NT2/D1 (cell line): ENCODE measurements around the gene CD4.

Experiments used
- DNase-seq: peaks from one replicate; pipeline ENCODE4 v3.0.0-alpha.2; 2011; ENCODE audit warnings: low read depth, low spot score
- H3K27me3 ChIP-seq: 2 replicates; pipeline ENCODE4 v1.6.0; 2011; ENCODE audit warnings: mild to moderate bottlenecking; ENCODE audit not compliant: insufficient read length, insufficient read depth
- H3K36me3 ChIP-seq: 2 replicates; pipeline ENCODE4 v1.6.1; 2011; ENCODE audit warnings: mild to moderate bottlenecking, low read length, mixed read lengths; ENCODE audit not compliant: insufficient read depth, insufficient read length
- H3K4me1 ChIP-seq: 2 replicates; pipeline ENCODE4 v1.5.1; 2011; ENCODE audit not compliant: insufficient read depth, insufficient read length
- H3K4me3 ChIP-seq: 2 replicates; pipeline ENCODE4 v1.5.1; 2011; ENCODE audit warnings: low read depth; ENCODE audit not compliant: insufficient read length
- H3K9ac ChIP-seq: 2 replicates; pipeline ENCODE4 v1.6.0; 2011; ENCODE audit warnings: low read depth; ENCODE audit not compliant: insufficient read length
- H3K9me3 ChIP-seq: 2 replicates; pipeline ENCODE4 v1.5.1; 2011; ENCODE audit warnings: mild to moderate bottlenecking, low read length; ENCODE audit not compliant: insufficient read depth
- SUZ12 ChIP-seq: IDR thresholded peaks from 2 replicates; pipeline ENCODE4 v1.6.1; 2011; ENCODE audit not compliant: insufficient read length, insufficient read depth; ENCODE audit errors: extremely low read depth
- YY1 ChIP-seq: IDR thresholded peaks from 2 replicates; pipeline ENCODE4 v1.6.1; 2011; ENCODE audit not compliant: insufficient read length, insufficient read depth
- ZNF274 ChIP-seq: IDR thresholded peaks from 2 replicates; pipeline ENCODE4 v1.6.1; 2011; ENCODE audit warnings: mild to moderate bottlenecking, low read depth, low read length

The CD4 gene

GRCh38 chr12:6786416-6787094 is 2.8 kb upstream of the CD4 start:
- TF ChIP-seq YY1 (no peak), ZNF274 (no peak), SUZ12 (no peak)
- Histone ChIP-seq H3K4me3 (no peak overlapping the region), H3K27me3 (no peaks in the 10 kb centered on the region), H3K4me1 (peaks cover 25% of the 10 kb centered on the region), H3K9ac (peak overlapping the region; percentile 58), H3K36me3 (no peaks in the 10 kb centered on the region), H3K9me3 (no peaks in the 10 kb centered on the region)
- peak; percentile 80 for DNase-seq

- no peaks in the 10 kb centered on the region for H3K27me3 ChIP-seq
- H3K36me3 ChIP-seq = no peaks in the 10 kb centered on the region
- H3K9ac ChIP-seq = no peak overlapping the region
- H3K9me3 ChIP-seq = no peaks in the 10 kb centered on the region
- H3K4me1 ChIP-seq = peaks cover 28% of the 10 kb centered on the region
- no peak for DNase-seq
- no peak for TF ChIP-seq ZNF274
- TF ChIP-seq YY1 = no peak
- no peak for TF ChIP-seq SUZ12
- no peak overlapping the region for H3K4me3 ChIP-seq
Observed at GRCh38 chr12:6787309-6787708, 2.0 kb upstream of the CD4 start.

- no peaks in the 10 kb centered on the region for H3K36me3 ChIP-seq
- no peak overlapping the region for H3K4me3 ChIP-seq
- TF ChIP-seq ZNF274 = no peak
- no peak for TF ChIP-seq SUZ12
- TF ChIP-seq YY1 = no peak
- no peaks in the 10 kb centered on the region for H3K27me3 ChIP-seq
- H3K9me3 ChIP-seq = no peaks in the 10 kb centered on the region
- no peak for DNase-seq
- H3K4me1 ChIP-seq = peaks cover 27% of the 10 kb centered on the region
- H3K9ac ChIP-seq = no peak overlapping the region
Observed at GRCh38 chr12:6790496-6791150, 1.3 kb downstream of the CD4 start.

GRCh38 chr12:6791931-6792520 is 2.7 kb downstream of the CD4 start:
- Histone ChIP-seq H3K9ac (no peak overlapping the region), H3K4me3 (no peak overlapping the region), H3K36me3 (no peaks in the 10 kb centered on the region), H3K9me3 (no peaks in the 10 kb centered on the region), H3K27me3 (no peaks in the 10 kb centered on the region), H3K4me1 (peaks cover 24% of the 10 kb centered on the region)
- TF ChIP-seq YY1 = no peak
- TF ChIP-seq ZNF274 = no peak
- no peak for TF ChIP-seq SUZ12
- no peak for DNase-seq

GRCh38 chr12:6792522-6793201 is 3.3 kb downstream of the CD4 start:
- Histone ChIP-seq H3K9me3 (no peaks in the 10 kb centered on the region), H3K4me1 (peaks cover 24% of the 10 kb centered on the region), H3K36me3 (no peaks in the 10 kb centered on the region), H3K9ac (peak overlapping the region; percentile 6), H3K27me3 (no peaks in the 10 kb centered on the region), H3K4me3 (no peak overlapping the region)
- TF ChIP-seq SUZ12 = no peak
- DNase-seq = no peak

GRCh38 chr12:6795088-6795487 is 5.8 kb downstream of the CD4 start:
- Histone ChIP-seq H3K4me1 (peaks cover 11% of the 10 kb centered on the region), H3K9ac (no peak overlapping the region), H3K36me3 (no peaks in the 10 kb centered on the region), H3K9me3 (no peaks in the 10 kb centered on the region), H3K27me3 (no peaks in the 10 kb centered on the region), H3K4me3 (no peak overlapping the region)
- DNase-seq = no peak
- no peak for TF ChIP-seq YY1
- no peak for TF ChIP-seq SUZ12
- TF ChIP-seq ZNF274 = no peak

GRCh38 chr12:6796576-6796975 is 7.2 kb downstream of the CD4 start:
- Histone ChIP-seq H3K36me3 (no peaks in the 10 kb centered on the region), H3K9ac (no peak overlapping the region), H3K4me1 (peaks cover 11% of the 10 kb centered on the region), H3K4me3 (no peak overlapping the region), H3K27me3 (no peaks in the 10 kb centered on the region), H3K9me3 (no peaks in the 10 kb centered on the region)
- TF ChIP-seq SUZ12 (no peak), ZNF274 (no peak), YY1 (no peak)
- no peak for DNase-seq
